GM21528 (cell line): ENCODE data around the gene DMXL2.
"Not testable (repeated sequence)": the region's sequence is repeated elsewhere in the genome, so short reads cannot be mapped to it uniquely, and the experiment has no call there.

Experiments
- ATAC-seq: cut with Tn5 transposase; IDR thresholded peaks from one replicate; pipeline ENCODE4 v1.9.1; 2021; ENCODE audit warnings: mild to moderate bottlenecking, moderate library complexity; ENCODE audit not compliant: unreplicated experiment, low FRiP score

DMXL2 gene

GRCh38 chr15:51425517-51426040 lies 197.0 kb downstream of the DMXL2 start:
- no peak for ATAC-seq

- ATAC-seq, result no peak
These were observed 197.8 kb downstream of the DMXL2 start for GRCh38 chr15:51424780-51425179.

DNA sequence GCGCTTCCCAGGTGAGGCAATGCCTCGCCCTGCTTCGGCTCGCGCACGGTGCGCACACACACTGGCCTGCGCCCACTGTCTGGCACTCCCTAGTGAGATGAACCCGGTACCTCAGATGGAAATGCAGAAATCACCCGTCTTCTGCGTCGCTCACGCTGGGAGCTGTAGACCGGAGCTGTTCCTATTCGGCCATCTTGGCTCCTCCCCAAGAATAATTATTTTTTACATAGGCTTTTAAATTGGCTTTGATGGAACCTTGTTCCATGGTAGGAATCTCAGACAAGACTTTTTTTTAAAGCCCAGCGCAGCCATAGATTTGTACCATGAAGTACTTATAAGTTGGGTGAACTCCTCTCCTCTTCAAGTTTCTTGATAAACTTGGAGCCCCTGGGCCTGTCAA lies 199.5 kb downstream of the DMXL2 start:
- ATAC-seq, result not testable (repeated sequence)

DNA sequence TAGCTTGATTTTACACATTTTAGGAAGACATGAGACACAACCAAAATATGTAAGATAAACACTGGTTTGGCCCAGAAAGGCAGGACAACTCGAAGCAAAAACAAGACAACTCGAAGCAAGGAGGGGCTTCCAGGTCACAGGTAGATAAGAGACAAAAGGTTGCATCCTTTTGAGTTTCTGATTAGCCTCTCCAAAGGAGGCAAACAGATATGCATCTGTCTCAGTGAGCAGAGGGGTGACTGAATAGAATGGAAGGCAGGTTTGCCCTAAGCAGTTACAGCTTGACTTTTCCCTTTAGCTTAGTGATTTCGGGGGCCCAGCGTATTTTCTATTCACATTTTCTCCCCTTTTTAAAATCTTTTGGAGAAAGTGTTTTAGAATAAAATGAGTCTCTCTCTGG lies 206.4 kb downstream of the DMXL2 start:
- no peak for ATAC-seq

DNA sequence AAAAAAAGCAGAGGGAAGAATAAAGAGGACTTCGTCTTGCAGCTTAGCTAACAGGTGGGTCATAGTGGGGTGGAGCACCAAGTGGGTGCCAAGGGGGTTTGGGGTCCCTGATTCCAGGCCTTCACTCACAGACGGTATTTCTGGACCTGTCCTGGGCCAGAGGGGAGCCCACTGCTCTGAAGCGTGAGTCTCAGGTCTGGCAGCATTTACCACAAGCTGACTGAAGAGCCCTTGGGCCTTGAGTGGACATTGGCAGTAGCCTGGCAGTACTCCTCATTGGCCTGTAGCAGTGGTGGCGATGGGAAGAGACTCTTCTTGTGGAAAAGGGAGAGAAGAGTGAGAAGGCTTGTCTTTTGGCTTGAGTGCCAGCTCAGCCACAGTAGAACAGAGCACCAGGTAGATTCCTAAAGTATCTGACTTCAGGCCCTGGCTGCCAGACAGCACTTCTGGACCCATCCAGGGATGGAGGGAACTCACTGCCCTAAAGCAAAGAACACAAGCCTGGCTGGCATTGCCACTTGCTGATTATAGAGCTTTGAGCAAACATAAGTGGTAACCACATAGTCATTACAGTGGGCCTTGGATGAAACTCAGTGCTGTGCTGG lies 208.2 kb downstream of the DMXL2 start:
- no peak for ATAC-seq

GRCh38 chr15:51405693-51406523 lies 216.7 kb downstream of the DMXL2 start:
- ATAC-seq, result no peak

DNA sequence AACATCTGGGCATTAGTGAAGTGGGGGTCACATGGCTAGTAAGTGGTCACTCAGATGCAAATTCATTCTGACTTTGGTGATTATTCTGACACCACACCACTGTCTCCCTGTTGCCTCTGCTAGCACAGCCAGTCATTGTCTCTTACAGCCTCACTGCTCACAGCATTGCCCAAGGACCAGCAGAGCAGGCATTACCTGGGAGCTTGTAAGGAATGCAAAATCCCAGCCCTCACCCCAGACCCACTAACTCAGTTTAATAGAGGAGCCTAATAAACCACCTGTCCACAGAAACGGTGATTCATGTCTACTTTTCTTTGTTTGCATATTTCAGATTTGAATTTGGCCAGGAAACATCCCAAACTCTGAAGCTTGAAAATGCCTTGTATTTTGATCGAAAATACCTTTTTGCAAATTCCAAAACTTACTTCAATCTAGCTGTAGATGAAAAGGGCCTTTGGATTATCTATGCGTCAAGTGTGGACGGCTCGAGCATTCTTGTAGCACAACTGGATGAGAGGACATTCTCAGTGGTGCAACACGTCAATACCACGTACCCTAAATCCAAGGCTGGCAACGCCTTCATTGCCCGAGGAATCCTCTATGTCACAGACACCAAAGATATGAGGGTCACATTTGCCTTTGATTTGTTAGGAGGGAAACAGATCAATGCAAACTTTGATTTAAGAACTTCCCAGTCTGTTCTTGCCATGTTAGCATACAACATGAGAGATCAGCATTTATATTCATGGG lies 218.4 kb downstream of the DMXL2 start:
- no peak for ATAC-seq

DNA sequence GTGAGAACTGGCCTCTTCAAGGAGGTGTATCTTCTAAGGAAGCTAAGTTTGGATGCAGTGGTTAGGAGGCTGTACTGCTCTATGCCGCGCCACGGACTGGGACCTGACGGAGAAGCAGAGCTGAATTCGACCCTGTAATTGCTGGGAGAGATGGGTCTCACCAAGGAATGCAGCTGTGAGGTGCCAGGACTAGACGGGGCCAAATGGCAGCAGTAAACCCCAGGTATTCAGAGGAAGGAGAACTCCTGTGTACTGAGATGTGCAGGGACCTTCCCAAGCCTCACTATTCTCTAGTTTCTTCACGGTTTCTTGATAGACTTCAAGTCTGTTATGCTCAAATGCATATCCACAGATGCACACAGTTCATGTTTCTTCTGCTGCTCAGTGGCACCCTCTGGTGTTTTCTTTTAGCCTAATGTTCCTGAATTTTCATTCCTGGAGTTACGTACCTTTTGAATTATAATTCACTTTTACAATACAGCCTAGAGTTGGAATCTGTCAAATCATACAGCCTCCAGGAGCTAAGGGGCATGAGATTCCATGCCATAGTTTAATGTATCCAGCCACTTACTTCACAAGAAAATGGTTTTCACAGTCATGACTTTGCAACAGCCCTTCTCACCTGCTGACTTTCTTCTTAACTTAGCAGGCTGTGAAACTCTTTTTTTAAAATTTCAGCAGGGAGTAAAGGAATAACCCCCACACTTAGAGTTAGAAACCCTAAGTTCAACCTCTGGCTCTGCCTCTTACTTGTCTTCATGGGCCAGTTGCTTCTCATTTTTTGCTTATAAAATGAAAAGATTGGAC lies 219.3 kb downstream of the DMXL2 start:
- no peak for ATAC-seq

DNA sequence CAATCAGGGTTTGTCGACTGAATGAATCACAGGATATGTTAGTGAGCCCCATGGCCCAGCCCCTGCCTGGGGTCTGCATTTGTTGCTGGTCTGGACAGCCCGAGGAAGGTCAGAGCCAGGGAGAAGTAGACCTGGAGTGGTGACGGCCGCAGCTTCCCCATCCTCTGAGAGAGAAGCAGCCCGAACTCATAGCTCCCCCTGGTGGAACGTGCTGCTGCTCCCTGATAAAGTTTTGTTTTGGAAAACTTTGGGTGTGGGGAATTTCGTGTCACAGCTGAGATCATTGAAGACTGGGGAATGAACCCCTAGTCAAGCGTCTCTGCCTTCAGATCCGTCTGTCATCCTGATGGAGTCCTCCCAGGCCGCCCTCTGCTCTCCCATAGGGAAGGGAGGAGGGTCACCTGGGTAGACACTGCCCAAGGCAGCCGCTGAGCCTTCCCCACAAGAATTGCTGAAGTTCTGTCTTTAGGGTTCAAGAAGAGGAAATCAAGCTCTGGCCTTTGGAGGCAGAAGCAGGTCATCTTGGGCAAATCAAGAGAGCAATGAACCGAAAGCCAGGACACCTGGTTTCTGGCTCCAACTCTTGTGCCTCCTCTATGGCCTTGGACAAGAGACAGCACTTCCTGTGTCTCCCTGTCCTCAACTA lies 220.6 kb downstream of the DMXL2 start:
- no peak for ATAC-seq

DNA sequence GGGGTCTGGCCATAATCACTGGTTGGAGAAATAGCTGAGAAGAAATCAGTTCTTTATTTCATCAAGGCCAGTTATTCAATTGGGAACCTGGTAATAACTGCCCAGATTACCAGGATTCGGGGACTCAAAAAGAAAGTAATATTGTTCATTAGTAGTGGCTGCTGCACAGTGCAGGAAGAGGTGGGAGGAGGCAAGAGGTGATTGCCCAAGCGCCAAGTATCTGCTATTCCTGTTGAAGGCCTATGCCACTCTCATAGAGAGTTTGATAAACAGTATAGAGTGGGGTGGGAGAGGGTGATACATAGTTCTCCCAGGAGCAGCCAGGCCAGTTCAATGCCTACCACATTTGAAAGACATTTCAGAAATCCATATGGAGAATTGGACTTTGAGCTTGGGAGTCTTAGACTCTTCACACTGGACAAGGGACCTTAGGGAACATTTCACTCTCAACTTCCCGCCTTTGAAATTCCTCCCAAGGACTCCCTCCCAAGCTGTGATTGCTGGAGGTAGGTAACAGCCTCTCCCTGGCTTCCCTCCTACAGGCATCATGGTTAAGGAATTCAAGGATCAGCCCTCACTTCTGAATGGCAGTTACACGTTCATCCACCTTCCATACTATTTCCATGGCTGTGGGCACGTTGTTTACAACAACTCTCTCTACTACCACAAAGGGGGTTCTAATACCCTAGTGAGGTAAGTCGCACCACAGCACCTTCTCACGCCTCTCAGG lies 221.4 kb downstream of the DMXL2 start:
- no peak for ATAC-seq

- no peak for ATAC-seq
These were observed 223.9 kb downstream of the DMXL2 start for GRCh38 chr15:51398626-51399025.
